Thyroid gland (tissue), 4 donors: ENCODE data around the gene TTC6.

ENCODE experiments used
- POLR2A ChIP-seq, 2 donors: fragments of 450-650 bp; IDR thresholded peaks; one replicate each; pipeline ENCODE4 v1.6.1; 2017; ENCODE audit warnings: antibody characterized with exemption in 2 of 2, mild to moderate bottlenecking in 2 of 2, moderate library complexity in 1 of 2
- TF ChIP-seq, protein P1 (sequence below), 6 experiments: fragments of 200-600 bp in 3 of 6; fragments of 450-650 bp in 3 of 6; sonication (generic) in 3 of 6; IDR thresholded peaks; one replicate each; pipeline ENCODE4 v1.5.1; 2016 to 2019; ENCODE audit warnings: antibody characterized with exemption in 6 of 6, mild to moderate bottlenecking in 2 of 6, inconsistent platforms in 1 of 6, moderate library complexity in 1 of 6

DNA sequence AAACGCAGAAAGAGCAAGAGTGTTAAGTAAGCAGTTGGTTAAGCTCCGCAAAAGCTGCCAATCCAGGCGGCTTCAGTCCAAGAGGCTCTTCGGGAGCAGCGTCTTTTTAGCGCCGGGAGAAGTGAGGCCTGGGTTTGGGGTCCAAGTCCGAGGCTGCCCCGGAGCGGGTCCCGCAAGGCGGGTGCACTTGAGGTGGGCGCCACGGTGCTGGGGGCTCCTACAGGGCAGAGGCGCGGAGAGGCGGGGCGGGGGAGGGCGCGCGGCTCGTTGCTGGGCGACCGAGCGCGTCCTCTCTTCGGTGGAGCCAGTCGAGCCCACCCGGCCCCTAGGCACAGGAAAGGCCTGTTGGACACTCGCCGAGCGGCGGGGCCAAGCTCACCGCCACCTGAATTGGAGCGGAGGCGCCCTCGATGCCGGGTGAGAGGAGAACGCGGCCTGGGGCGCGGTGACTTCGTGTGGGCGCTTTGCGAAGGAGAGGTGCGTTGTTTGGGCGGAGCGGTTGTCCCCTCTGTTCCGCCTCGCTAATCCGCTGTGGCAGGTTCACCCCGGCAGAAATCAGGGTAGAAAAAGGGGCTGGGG, 15.6 kb downstream of the TTC6 start:
- TF ChIP-seq, protein P1, sequence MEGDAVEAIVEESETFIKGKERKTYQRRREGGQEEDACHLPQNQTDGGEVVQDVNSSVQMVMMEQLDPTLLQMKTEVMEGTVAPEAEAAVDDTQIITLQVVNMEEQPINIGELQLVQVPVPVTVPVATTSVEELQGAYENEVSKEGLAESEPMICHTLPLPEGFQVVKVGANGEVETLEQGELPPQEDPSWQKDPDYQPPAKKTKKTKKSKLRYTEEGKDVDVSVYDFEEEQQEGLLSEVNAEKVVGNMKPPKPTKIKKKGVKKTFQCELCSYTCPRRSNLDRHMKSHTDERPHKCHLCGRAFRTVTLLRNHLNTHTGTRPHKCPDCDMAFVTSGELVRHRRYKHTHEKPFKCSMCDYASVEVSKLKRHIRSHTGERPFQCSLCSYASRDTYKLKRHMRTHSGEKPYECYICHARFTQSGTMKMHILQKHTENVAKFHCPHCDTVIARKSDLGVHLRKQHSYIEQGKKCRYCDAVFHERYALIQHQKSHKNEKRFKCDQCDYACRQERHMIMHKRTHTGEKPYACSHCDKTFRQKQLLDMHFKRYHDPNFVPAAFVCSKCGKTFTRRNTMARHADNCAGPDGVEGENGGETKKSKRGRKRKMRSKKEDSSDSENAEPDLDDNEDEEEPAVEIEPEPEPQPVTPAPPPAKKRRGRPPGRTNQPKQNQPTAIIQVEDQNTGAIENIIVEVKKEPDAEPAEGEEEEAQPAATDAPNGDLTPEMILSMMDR (IDR thresholded peaks at IDR 0.05): no peak
- no peak for TF ChIP-seq POLR2A (IDR thresholded peaks at IDR 0.05)
